Stomach (tissue), 9 donors: Measurements from ENCODE around the gene ESPN. TPM values are rescaled to one million over a fixed set of nuclear protein-coding genes. Genes with fewer than 3 reads are reported as not detected.

Source experiments
- DNase-seq, 2 donors: peaks; one replicate each; pipeline versions ENCODE4 v3.0.0 to v3.0.0-alpha.2; 2013 to 2019
- H3K27ac ChIP-seq, 5 donors: fragments of 200-600 bp in 4 of 5; sonication (generic) in 4 of 5; one replicate each; pipeline ENCODE4 v1.5.1; 2013 to 2019; ENCODE audit warnings: mild to moderate bottlenecking in 1 of 5, moderate library complexity in 1 of 5
- H3K27me3 ChIP-seq, 3 donors: fragments of 200-600 bp; sonication (generic); one replicate each; pipeline ENCODE4 v1.5.1; 2017 to 2019; ENCODE audit warnings: mixed run types in 1 of 3
- H3K36me3 ChIP-seq, 4 donors: fragments of 200-600 bp; sonication (generic); 1 replicate in 3 of 4; 2 replicates in 1 of 4; pipeline ENCODE4 v1.5.1; 2016 to 2019
- H3K4me1 ChIP-seq, 4 donors: fragments of 200-600 bp; sonication (generic); one replicate each; pipeline ENCODE4 v1.5.1; 2016 to 2019
- H3K4me3 ChIP-seq, 4 donors: fragments of 200-600 bp; sonication (generic) in 3 of 4; one replicate each; pipeline ENCODE4 v1.5.1; 2016 to 2019; ENCODE audit warnings: mild to moderate bottlenecking in 1 of 4
- H3K9me3 ChIP-seq, 4 donors: fragments of 200-600 bp; sonication (generic); one replicate each; pipeline ENCODE4 v1.5.1; 2016 to 2019
- CTCF ChIP-seq, 7 experiments: fragments of 450-650 bp in 4 of 7; fragments of 200-600 bp in 3 of 7; sonication (generic) in 3 of 7; IDR thresholded peaks; one replicate each; pipeline ENCODE4 v1.5.1; 2016 to 2019; ENCODE audit warnings: antibody characterized with exemption in 7 of 7, control low read depth in 2 of 7, mild to moderate bottlenecking in 1 of 7
- EP300 ChIP-seq: sonication (generic); formaldehyde crosslinking; IDR thresholded peaks from one replicate; pipeline ENCODE4 v1.6.1; 2017; ENCODE audit warnings: antibody characterized with exemption
- POLR2A ChIP-seq, 4 donors: fragments of 450-650 bp; IDR thresholded peaks; one replicate each; pipeline ENCODE4 v1.6.1; 2016; ENCODE audit warnings: antibody characterized with exemption in 4 of 4, control low read depth in 2 of 4, mild to moderate bottlenecking in 1 of 4, moderate library complexity in 1 of 4
- POLR2AphosphoS5 ChIP-seq, 3 donors: sonication (generic); formaldehyde crosslinking; IDR thresholded peaks; one replicate each; pipeline ENCODE4 v1.6.1; 2016; ENCODE audit warnings: antibody characterized with exemption in 3 of 3
- WGBS, 5 donors: extraction: QIAGEN DNeasy Blood & Tissue Kit in 3 of 5; methylation state at CpG; one replicate each; pipeline versions ENCODE4 v1.1.5 to v1.1.7; 2013 to 2018; 5-methylcytosine and 5-hydroxymethylcytosine counted together
- intact Hi-C: fragments of 100-400 bp; cut with DNase I; formaldehyde crosslinking; loops from one replicate; pipeline ENCODE4 v1.15.1; 2023; ENCODE audit warnings: low total_unique reads
- polyA plus RNA-seq, 3 donors: library from polyadenylated mRNA; stranded (reverse); fragments of 200-250 nt; gene quantifications; one replicate each; pipeline ENCODE4 v1.2.3, GENCODE V29; 2013
- total RNA-seq, 5 donors: library from RNA; depleted of rRNA; stranded (reverse); fragments of >200 nt; gene quantifications; one replicate each; pipeline versions ENCODE4 v1.1.0 to v1.2.3, GENCODE V29; 2014 to 2016
- donor health status: healthy with polysubstance abuse.
- donor health status: Bipolar disorder and iron deficiency.
- donor health status: healthy.

The ESPN gene
- total and polyA plus RNA-seq, 8 donors: 1.5 to 68.4 (median 4.8) TPM; not detected in 2

GRCh38 chr1:6396998-6397397 lies 27.6 kb upstream of the ESPN start:
- Histone ChIP-seq H3K36me3 (no peaks in the 10 kb centered on the region), H3K4me1 (peaks cover 14 to 15% (median 14%) of the 10 kb centered on the region in 4 donors), H3K27ac (no peak overlapping the region), H3K9me3 (no peaks in the 10 kb centered on the region), H3K4me3 (no peak overlapping the region), H3K27me3 (peaks cover 0 to 4% (median 0%) of the 10 kb centered on the region in 3 donors)
- DNase-seq: no peak
- intact Hi-C loops: no loop called here
- no peak for TF ChIP-seq POLR2AphosphoS5 (IDR thresholded peaks at IDR 0.05)
- no peak for TF ChIP-seq CTCF (IDR thresholded peaks at IDR 0.05)
- no peak for TF ChIP-seq EP300
- TF ChIP-seq POLR2A (IDR thresholded peaks at IDR 0.05): no peak

- H3K4me1 ChIP-seq: peaks cover 5 to 6% (median 5%) of the 10 kb centered on the region in 4 donors
- H3K27ac ChIP-seq: no peak overlapping the region
- no peak for DNase-seq
- H3K36me3 ChIP-seq: no peaks in the 10 kb centered on the region
- no peak for TF ChIP-seq POLR2A (IDR thresholded peaks at IDR 0.05)
- TF ChIP-seq CTCF (IDR thresholded peaks at IDR 0.05): no peak
- TF ChIP-seq EP300: no peak
- no peak for TF ChIP-seq POLR2AphosphoS5 (IDR thresholded peaks at IDR 0.05)
- no peak overlapping the region for H3K4me3 ChIP-seq
- intact Hi-C loops: no loop called here
- no peaks in the 10 kb centered on the region for H3K9me3 ChIP-seq
- WGBS, 5 donors: 61 to 70% (median 65%) methylated on average over 10 of the region's 10 CpGs
- peaks cover 0 to 11% (median 0%) of the 10 kb centered on the region in 3 donors for H3K27me3 ChIP-seq
Observed at GRCh38 chr1:6397844-6398441, 26.6 kb upstream of the ESPN start.

GRCh38 chr1:6399294-6399693 lies 25.3 kb upstream of the ESPN start:
- no peak for DNase-seq
- no peak overlapping the region for H3K4me3 ChIP-seq
- H3K4me1 ChIP-seq: peaks cover under 1 to 2% (median 1%) of the 10 kb centered on the region in 4 donors
- H3K27ac ChIP-seq: no peak overlapping the region
- intact Hi-C loops: no loop called here
- WGBS, 5 donors: 86 to 92% (median 88%) methylated on average over 3 of the region's 3 CpGs
- no peaks in the 10 kb centered on the region for H3K9me3 ChIP-seq
- TF ChIP-seq POLR2AphosphoS5 (IDR thresholded peaks at IDR 0.05): no peak
- no peak for TF ChIP-seq POLR2A (IDR thresholded peaks at IDR 0.05)
- TF ChIP-seq EP300: no peak
- no peak for TF ChIP-seq CTCF (IDR thresholded peaks at IDR 0.05)
- H3K27me3 ChIP-seq: peaks cover 0 to 11% (median 0%) of the 10 kb centered on the region in 3 donors
- no peaks in the 10 kb centered on the region for H3K36me3 ChIP-seq

- intact Hi-C loops: loop anchor here (5.0 to 10.0 kb wide), 2 partner anchors 39 to 157 kb away; partner anchors contain the start of gene HES3
- 50 to 59% (median 55%) methylated on average over 6 of the region's 6 CpGs for WGBS, 5 donors
- H3K36me3 ChIP-seq: no peaks in the 10 kb centered on the region
Observed at GRCh38 chr1:6401673-6402072, 22.9 kb upstream of the ESPN start.

More at GRCh38 chr1:6401673-6402072, 22.9 kb upstream of the ESPN start:
- H3K9me3 ChIP-seq: no peaks in the 10 kb centered on the region
- H3K4me3 ChIP-seq: no peak overlapping the region
- peaks cover 0 to 15% (median 0%) of the 10 kb centered on the region in 3 donors for H3K27me3 ChIP-seq
- peaks cover 0 to 8% (median 3%) of the 10 kb centered on the region in 4 donors for H3K4me1 ChIP-seq
- H3K27ac ChIP-seq: no peak overlapping the region
- DNase-seq: no peak
- TF ChIP-seq EP300 (no peak), POLR2A (IDR thresholded peaks at IDR 0.05) (no peak), POLR2AphosphoS5 (IDR thresholded peaks at IDR 0.05) (no peak), CTCF (IDR thresholded peaks at IDR 0.05) (no peak)
